GM18867 (cell line): Measurements from ENCODE around the gene OR6C74.

Experiments
- ATAC-seq: cut with Tn5 transposase; IDR thresholded peaks from one replicate; pipeline ENCODE4 v1.9.1; 2021; ENCODE audit warnings: mild to moderate bottlenecking, moderate library complexity; ENCODE audit not compliant: unreplicated experiment

The OR6C74 gene

GRCh38 chr12:55244309-55244708 is at the start of gene OR6C74:
OR6C74 (plus strand) TSS chr12:55244609; CDS start chr12:55247288, 2,679 bp downstream.
- ATAC-seq: no peak

GRCh38 chr12:55220725-55221124 is 23.7 kb upstream of the OR6C74 start, which contains the start of gene OR10A7:
OR10A7 (plus strand) TSS chr12:55221025; CDS start chr12:55221025, 0 bp downstream.
- no peak for ATAC-seq

GRCh38 chr12:55226523-55226922 is 17.9 kb upstream of the OR6C74 start:
- ATAC-seq: no peak

DNA sequence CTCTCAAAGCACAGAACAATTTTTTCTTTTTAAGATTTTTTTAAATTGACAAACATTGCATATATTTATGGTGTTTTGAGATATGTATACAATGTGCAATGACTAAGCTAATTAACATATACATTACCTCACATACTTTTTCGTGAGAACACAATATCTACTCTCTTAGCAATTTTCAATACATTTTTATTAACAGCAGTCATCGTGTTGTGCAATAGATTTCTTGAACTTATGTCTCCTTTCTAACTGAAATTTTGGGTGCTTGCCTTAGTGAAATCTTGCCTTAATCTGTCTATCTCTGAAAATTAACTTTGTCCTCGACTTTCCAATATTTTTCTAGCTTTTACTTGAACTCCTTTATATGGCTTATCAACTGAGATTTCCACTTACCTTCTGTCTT is 16.8 kb upstream of the OR6C74 start:
- no peak for ATAC-seq

- no peak for ATAC-seq
Observed at GRCh38 chr12:55246159-55246558, 1.8 kb downstream of the OR6C74 start.

- ATAC-seq: no peak
Observed at GRCh38 chr12:55250944-55251343, 6.5 kb downstream of the OR6C74 start.

DNA sequence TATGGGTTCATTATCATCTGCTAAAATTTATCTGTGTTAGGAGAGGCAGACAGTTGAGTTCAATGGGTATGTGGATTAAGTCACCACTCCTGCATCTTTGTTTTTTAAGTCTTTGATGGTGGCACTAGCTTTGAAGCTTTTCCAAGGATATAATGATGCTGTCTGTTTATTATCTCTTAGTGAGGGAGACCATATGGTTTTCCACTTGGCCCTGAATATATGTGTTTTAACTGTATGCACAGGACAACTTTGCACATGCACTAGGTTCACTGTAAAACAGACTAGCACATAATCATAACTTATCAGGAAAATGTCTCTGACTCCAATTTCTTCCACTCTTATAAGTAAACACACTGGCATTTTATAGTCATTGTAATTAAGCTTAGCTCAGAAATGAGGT is 8.9 kb downstream of the OR6C74 start:
- no peak for ATAC-seq

DNA sequence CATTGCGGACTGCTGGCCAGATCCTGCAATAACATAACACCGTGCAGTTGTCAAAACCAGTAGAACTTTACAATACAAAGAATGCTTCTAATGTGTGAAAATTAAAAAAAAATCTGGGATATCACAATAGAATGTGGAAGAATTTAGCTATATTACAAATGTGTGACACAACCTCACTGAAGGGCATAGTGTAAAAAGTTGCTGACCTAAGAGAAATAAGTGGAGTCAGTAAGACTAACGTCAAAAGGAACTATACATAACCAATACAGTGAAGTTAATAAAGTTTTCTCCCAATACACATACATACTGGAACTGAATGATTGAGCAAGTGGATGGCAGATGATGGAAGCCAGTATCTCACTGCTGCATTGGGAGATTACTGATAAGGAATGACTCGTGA is 12.4 kb downstream of the OR6C74 start:
- ATAC-seq: no peak

GRCh38 chr12:55258303-55258702 is 13.9 kb downstream of the OR6C74 start:
- ATAC-seq: no peak

DNA sequence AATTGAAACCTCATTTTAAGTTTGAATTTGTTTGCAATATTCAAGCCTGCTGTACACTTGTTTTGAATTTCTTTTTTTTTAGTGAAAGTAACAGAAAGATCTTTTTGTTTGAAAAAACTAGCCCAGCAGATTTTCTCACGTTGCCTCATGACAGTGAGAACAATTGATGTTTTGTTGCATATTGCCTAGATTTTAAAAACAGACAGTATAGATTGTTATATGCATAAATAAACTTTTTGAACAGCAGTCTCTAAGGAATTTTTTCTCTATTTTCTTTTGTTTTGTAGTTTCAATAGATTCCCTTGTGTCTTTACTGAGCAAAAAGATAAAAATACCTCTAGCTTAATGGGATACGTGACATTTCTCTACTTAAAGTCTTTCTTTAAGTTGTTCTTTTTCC is 36.6 kb downstream of the OR6C74 start:
- ATAC-seq: no peak

DNA sequence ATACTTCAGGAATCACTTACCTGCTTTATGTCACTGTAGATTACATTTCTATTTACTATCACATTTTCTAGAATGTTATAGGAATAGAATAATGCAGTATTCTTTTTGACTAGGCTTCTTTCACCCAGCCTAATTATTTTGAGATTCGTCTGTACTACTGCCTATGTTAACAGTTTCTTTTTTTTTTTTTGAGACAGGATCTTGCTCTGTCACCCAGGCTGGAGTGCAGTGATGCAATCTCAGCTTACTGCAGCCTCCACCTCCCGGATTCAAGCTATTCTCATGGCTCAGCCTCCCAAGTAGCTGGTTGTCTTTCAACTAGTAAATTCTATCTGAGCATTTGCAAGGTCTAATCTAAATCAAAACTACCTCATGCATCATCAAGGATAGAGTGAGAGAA is 45.6 kb downstream of the OR6C74 start:
- ATAC-seq: no peak
